Measurements from ENCODE around the gene GMEB2.
"Not testable (repeated sequence)": the region's sequence is repeated elsewhere in the genome, so short reads cannot be mapped to it uniquely, and the experiment has no call there.

The GMEB2 gene

GRCh38 chr20:63612276-63612931 lies 14.5 kb downstream of the GMEB2 start:
- no peak for DNase-seq (ENCODE audit: low spot score)

- no peak for DNase-seq (ENCODE audit: low spot score)
These were observed 15.3 kb downstream of the GMEB2 start for GRCh38 chr20:63611646-63612045.

GRCh38 chr20:63610581-63611435 lies 16.1 kb downstream of the GMEB2 start:
- no peak for DNase-seq (ENCODE audit: low spot score)

- DNase-seq (ENCODE audit: low spot score), result no peak
These were observed 20.2 kb downstream of the GMEB2 start for GRCh38 chr20:63606686-63607085.

- DNase-seq (ENCODE audit: low spot score), result no peak
These were observed 24.6 kb downstream of the GMEB2 start for GRCh38 chr20:63602321-63602720.

GRCh38 chr20:63601679-63602078 lies 25.2 kb downstream of the GMEB2 start:
- not testable (repeated sequence) for DNase-seq (ENCODE audit: low spot score)

GRCh38 chr20:63599396-63600050 lies 27.4 kb downstream of the GMEB2 start:
- no peak for DNase-seq (ENCODE audit: low spot score)

- no peak for DNase-seq (ENCODE audit: low spot score)
These were observed 28.2 kb downstream of the GMEB2 start for GRCh38 chr20:63598479-63599395.

- DNase-seq (ENCODE audit: low spot score), result no peak
These were observed 29.0 kb downstream of the GMEB2 start for GRCh38 chr20:63597651-63598478.

- no peak for DNase-seq (ENCODE audit: low spot score)
These were observed 30.5 kb downstream of the GMEB2 start for GRCh38 chr20:63596423-63596822.

GRCh38 chr20:63595416-63596127 lies 31.3 kb downstream of the GMEB2 start:
- no peak for DNase-seq (ENCODE audit: low spot score)

GRCh38 chr20:63594043-63594561 lies 32.8 kb downstream of the GMEB2 start:
- DNase-seq (ENCODE audit: low spot score), result no peak

GRCh38 chr20:63592661-63593060 lies 34.2 kb downstream of the GMEB2 start:
- no peak for DNase-seq (ENCODE audit: low spot score)

- no peak for DNase-seq (ENCODE audit: low spot score)
These were observed 35.0 kb downstream of the GMEB2 start for GRCh38 chr20:63591786-63592355.

GRCh38 chr20:63591147-63591533 lies 35.8 kb downstream of the GMEB2 start:
- DNase-seq (ENCODE audit: low spot score), result no peak

- no peak for DNase-seq (ENCODE audit: low spot score)
These were observed 36.4 kb downstream of the GMEB2 start for GRCh38 chr20:63590218-63591146.

- DNase-seq (ENCODE audit: low spot score), result no peak
These were observed 37.4 kb downstream of the GMEB2 start for GRCh38 chr20:63589261-63590217.

Data from LoVo (cell line).